GM19467 (cell line): ENCODE measurements around the gene RGS6.

Experiments used
- ATAC-seq: cut with Tn5 transposase; IDR thresholded peaks from one replicate; pipeline ENCODE4 v1.9.1; 2021; ENCODE audit warnings: mild to moderate bottlenecking, moderate library complexity; ENCODE audit not compliant: unreplicated experiment

Gene RGS6

DNA sequence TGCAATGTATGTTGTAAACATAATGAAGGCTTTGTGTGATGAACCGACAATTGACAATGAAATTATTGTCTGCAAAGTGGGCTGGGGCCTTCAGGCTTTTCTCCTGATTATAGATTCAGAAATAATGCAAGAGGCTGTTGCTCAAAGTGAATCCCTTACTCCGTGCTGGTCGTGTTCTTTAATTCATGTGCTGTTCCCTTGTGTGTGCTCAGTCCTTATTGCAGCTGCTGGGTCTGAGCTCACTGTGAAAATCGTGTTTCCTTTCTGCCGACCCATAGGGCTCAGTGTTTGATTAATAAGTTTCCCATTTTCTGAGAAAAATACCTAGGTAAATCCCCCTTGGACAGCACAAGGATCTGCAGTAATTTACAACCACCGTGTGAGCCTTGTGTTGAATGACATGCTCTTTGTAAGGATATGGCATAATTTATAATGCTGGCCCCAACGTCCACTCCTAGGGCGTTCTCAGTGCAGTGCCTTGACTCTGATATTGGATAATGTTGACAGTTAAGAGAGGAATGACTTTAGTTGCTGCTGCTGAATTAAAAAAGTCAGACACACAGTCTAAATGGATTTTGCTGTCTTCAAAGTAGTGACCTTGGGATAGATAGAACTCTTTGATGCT, 81.6 kb downstream of the RGS6 start:
- ATAC-seq = no peak

- no peak for ATAC-seq
Measured at GRCh38 chr14:72014486-72014885, 82.3 kb downstream of the RGS6 start.

DNA sequence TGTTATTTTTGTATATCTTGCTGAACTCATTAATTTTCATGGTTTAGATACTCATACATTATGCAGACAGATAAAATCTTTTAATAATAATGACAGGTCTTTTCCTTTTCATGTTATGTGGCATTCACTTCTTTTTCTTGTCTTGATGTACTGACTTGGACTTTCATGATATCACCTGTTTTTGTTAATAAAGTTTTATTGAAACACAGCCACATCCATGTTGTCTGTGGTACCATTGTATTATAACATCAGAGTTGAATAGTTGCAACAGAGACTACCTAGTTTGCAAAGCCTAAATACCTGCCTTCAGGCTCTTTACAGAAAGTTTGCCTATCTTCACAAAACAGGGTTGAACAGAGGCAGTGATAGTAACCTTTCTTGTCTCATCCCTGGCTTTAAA, 85.1 kb downstream of the RGS6 start:
- no peak for ATAC-seq

GRCh38 chr14:72023128-72024042, 91.2 kb downstream of the RGS6 start:
- no peak for ATAC-seq

DNA sequence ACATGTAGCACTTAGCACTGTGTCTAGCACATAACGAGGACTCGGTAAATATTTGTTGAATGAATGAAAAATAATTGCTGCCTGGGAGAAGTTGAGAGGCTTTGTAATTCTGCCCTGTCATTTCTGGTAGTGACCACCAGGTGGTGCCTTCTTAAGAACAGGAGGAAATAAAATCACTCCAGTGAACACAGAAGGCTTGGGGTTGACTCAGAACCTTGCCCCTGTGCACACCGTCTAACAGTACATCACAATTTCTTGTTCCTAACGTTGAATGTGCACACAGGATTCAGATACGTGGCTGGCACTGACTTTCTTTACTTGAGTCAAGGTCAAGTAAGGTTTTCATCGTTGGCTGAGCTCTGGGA, 91.8 kb downstream of the RGS6 start:
- ATAC-seq = no peak

DNA sequence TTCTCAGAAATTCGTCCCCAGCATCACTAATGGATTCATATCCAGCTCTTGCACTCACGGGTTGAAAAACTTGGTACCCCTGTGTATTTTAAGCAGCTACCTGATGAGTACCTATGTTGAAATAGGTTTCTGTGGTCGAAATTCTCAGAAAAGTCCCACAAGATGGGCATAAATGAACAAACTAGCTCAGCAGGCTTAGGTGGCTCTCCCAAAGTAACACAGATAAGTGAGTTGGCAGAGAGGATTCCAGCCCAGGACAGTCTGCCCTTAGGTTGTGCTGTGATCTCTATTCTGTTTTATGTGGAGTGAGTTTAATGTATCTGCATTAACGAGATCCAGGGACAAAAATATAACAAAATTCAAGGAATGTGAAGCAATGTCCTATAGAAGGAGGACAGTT, 92.3 kb downstream of the RGS6 start:
- ATAC-seq = no peak

DNA sequence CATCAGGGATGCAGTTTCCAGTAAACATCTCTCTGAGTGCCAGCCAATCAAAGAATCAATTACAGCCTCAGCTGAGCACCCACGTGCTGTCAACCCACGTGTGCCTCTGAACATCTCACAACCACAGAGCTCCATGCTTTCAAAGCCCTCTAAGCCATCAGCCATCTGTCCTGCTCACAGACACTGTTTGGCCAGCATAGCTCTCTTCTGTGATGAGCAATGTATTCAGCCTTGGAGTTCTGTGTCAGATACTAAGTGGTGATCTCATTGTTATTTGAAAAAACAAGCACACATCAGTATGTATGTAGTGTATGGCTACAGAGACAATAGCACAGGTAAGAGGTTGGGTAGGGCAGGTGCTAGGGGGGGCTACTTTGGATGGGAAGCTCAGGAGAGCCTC, 94.3 kb downstream of the RGS6 start:
- ATAC-seq = no peak

GRCh38 chr14:72027061-72027460, 94.8 kb downstream of the RGS6 start:
- no peak for ATAC-seq

GRCh38 chr14:72033365-72033764, 101.1 kb downstream of the RGS6 start:
- no peak for ATAC-seq

DNA sequence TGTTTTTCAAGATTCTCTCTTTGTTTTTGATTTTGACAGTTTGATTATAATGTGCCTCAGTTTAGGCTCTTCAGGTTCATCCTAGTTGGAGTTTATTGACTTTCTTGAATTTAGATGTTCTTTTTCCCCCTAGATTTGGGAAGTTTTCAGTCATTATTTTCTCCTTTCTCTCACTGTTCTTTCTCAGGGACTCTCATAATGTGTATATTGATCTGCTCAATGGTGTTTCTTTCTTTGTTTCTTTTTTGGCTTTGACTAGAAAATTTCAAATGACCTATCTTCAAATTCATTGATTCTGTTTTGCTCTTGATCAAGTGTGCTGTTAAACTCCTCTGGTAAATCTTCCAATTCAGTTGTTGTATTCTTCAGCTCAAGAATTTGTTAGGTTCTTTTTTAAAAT, 108.3 kb downstream of the RGS6 start:
- ATAC-seq = no peak

- no peak for ATAC-seq
Measured at GRCh38 chr14:72045271-72045670, 113.0 kb downstream of the RGS6 start.

GRCh38 chr14:72045885-72046284, 113.7 kb downstream of the RGS6 start:
- ATAC-seq = no peak

DNA sequence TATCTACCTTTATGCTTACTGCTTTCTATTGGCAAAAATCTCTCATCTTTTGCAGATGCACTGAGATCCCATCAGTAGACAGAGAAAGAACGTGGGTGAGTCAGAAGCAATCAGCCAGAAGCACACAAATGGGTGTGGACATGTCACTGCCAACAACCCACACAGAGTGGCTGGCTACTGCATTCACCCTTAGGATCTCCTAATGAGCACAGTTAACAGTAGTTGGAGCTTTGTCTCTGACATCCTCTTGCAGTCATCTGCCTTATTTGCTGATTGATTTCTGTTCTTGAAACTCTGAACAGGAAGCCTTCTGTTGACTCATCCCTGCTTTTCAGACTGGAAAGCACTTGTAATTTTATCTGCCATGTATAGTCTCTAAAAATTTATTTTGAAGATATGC, 117.2 kb downstream of the RGS6 start:
- ATAC-seq = no peak

DNA sequence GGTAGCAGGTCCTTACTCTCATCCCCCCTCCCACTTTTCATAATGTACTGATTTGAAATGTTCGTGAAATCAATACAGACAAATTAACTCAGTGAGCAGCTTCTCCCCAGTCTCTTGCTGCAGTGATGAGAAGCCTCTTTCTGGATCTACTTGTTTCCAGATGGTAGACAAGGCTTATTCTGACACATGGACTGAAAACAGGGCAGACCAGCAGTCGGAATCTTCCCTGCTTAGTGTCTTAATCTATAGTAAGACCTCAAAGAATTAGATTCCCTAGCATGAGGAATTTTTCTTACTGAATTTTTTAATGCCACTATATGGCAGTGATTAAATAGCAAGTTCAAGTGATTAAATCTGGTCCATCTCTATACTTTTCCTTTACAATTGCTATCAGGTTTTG, 120.1 kb downstream of the RGS6 start:
- ATAC-seq = no peak

DNA sequence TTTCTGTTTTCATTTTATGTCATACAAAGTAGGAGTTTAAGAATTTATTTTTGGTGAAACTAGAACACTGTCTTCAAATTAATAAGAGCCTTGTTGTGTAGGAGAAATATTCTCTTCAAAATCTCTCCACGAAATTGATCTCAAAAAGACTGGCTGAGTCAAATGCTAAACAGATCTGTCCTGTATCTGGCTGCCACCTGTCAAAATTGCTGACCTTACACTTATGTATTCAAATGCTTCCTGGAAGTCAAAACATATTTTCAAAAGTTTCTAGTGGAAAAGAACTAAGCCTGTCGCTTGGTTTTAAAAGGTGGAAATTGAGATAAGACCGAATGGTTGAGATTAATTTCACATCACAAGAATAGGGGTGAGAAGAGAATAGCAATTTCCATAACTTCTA, 121.4 kb downstream of the RGS6 start:
- no peak for ATAC-seq

GRCh38 chr14:72054911-72055310, 122.7 kb downstream of the RGS6 start:
- no peak for ATAC-seq

- ATAC-seq = no peak
Measured at GRCh38 chr14:72057701-72058285, 125.6 kb downstream of the RGS6 start.

GRCh38 chr14:72060460-72060859, 128.2 kb downstream of the RGS6 start:
- no peak for ATAC-seq

GRCh38 chr14:72060917-72061316, 128.7 kb downstream of the RGS6 start:
- no peak for ATAC-seq

DNA sequence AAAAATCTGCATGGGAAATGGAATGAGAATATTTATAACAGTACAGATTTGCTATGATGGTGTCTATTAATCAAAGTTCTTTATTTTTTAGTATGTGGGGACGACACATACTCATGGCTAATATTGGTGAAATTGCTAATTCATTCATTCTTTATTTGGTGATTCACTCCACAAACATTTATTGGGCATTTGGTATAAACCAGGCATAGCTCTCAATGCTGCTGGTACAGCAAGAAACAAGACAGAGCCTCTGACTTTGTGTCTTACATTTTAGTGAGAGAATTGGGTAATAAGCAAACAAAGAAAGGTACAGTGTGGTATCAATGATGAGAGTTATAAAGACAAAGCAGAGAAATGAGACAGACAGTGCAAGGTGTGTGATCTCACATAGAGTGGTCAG, 129.5 kb downstream of the RGS6 start:
- ATAC-seq = no peak

DNA sequence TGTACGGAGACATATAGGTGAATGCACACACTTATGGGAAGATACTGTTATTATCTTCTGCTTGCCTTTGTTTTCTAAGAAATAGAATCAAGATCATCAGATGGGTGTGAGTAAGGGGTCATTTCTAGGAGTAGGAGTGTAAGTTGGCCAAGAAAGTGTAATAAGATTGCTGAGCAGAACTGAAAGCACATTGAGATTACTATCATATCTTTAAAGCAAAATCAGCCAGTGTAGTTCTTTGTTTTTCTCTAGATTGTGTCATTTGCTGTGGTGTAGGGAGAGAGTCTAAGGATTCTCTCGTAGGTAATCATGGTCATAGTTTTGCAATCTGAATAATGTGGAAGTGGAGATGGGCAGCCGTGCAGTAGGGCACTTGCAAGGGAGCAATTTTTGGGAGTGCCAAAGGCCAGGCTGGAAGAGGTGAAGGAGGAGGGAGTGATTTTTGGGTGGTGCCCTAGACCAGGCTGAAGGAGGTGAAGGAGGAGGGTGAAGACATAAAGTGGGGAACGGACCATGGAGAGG, 131.6 kb downstream of the RGS6 start:
- no peak for ATAC-seq

GRCh38 chr14:72064501-72064900, 132.3 kb downstream of the RGS6 start:
- no peak for ATAC-seq
